Stimulated activated memory B cell treated with anti-CD40 and anti-IgM and Interleukin-4, amounts not matched to agents 10 μg/mL and 1 μg/mL and 100 μg/mL, for 72 hours (primary cell): ENCODE results near the gene EXOC3.
"Not testable (repeated sequence)": the region's sequence is repeated elsewhere in the genome, so short reads cannot be mapped to it uniquely, and the experiment has no call there.

ENCODE experiments used
- ATAC-seq: fragments of 150-1000 bp; cut with Tn5 transposase; 2 replicates; pipeline ENCODE4 v1.10.0; 2021
- H3K27ac Mint-ChIP-seq: one replicate; pipeline ENCODE4 v1.8.0; 2022; ENCODE audit warnings: mild to moderate bottlenecking, mixed read lengths
- H3K27me3 Mint-ChIP-seq: one replicate; pipeline ENCODE4 v1.8.0; 2022; ENCODE audit warnings: mixed read lengths
- H3K36me3 Mint-ChIP-seq: one replicate; pipeline ENCODE4 v1.8.0; 2022; ENCODE audit warnings: mixed read lengths
- H3K4me1 Mint-ChIP-seq: one replicate; pipeline ENCODE4 v1.8.0; 2022; ENCODE audit warnings: mixed read lengths
- H3K4me3 Mint-ChIP-seq: one replicate; pipeline ENCODE4 v1.8.0; 2022; ENCODE audit warnings: mild to moderate bottlenecking, moderate library complexity, mixed read lengths
- H3K9me3 Mint-ChIP-seq: one replicate; pipeline ENCODE4 v1.8.0; 2022; ENCODE audit warnings: mixed read lengths

The EXOC3 gene

DNA sequence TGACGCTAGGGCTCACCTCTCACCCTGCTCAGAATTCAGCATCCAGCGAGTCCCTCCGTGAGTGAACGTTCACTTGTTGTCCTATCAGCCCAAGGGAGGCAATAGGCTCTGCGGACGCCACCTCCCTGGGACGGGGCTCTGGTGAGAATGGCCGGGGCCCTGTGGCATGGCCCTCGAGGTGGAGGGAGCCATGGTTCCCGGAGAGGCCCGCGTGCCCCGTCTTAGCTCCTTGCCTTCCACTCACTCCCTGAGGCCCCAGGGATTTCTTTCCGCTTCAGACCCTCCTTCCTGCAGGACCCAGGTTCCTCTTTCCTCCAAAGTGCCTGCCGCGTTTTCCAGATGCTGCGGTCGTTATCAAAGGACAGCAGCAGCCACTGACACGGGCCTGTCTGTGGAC lies 21.5 kb downstream of the EXOC3 start:
- H3K27ac Mint-ChIP-seq, result peak overlapping the region; percentile 28
- peaks cover 84% of the 10 kb centered on the region for H3K36me3 Mint-ChIP-seq
- no peaks in the 10 kb centered on the region for H3K9me3 Mint-ChIP-seq
- H3K4me1 Mint-ChIP-seq, result peaks cover 52% of the 10 kb centered on the region
- H3K4me3 Mint-ChIP-seq, result no peak overlapping the region
- H3K27me3 Mint-ChIP-seq, result no peaks in the 10 kb centered on the region
- ATAC-seq, result peak; percentile 2

DNA sequence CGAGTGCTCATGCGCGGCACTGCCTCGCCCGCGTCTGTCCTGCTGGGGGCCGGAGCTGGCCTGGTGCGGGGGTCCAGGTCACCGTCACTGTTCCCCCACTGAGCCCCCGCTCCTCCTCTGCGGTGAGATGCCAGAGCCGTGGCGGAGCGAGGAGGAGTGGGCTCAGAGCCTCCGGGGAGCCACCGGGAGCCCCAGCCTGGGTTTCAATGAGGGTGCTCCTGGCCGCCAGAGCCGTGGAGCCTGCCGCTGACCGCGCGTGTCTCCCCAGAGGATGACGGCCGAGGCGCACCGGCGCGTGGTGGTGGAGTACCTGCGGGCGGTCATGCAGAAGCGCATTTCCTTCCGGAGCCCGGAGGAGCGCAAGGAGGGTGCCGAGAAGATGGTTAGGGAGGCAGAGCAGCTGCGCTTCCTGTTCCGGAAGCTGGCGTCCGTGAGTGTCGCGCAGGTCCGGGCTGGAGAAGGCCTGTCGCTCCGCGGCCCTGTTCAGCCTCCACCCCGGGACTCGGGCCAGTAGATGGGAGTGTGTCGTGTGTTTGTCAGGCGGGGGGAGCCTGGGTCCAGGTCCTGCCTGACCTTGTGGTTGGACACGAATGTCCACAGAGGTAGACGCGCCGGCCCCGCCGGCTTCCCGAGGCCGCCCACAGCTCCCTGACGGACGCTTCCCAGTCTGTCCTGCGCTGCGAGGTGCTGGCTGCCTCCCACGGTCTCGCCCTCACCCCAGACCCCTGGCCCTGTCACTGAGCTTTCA lies 22.0 kb downstream of the EXOC3 start:
- peaks cover 52% of the 10 kb centered on the region for H3K4me1 Mint-ChIP-seq
- peak overlapping the region; percentile 28 for H3K27ac Mint-ChIP-seq
- H3K4me3 Mint-ChIP-seq, result no peak overlapping the region
- peaks cover 84% of the 10 kb centered on the region for H3K36me3 Mint-ChIP-seq
- H3K27me3 Mint-ChIP-seq, result no peaks in the 10 kb centered on the region
- H3K9me3 Mint-ChIP-seq, result no peaks in the 10 kb centered on the region
- no peak for ATAC-seq

DNA sequence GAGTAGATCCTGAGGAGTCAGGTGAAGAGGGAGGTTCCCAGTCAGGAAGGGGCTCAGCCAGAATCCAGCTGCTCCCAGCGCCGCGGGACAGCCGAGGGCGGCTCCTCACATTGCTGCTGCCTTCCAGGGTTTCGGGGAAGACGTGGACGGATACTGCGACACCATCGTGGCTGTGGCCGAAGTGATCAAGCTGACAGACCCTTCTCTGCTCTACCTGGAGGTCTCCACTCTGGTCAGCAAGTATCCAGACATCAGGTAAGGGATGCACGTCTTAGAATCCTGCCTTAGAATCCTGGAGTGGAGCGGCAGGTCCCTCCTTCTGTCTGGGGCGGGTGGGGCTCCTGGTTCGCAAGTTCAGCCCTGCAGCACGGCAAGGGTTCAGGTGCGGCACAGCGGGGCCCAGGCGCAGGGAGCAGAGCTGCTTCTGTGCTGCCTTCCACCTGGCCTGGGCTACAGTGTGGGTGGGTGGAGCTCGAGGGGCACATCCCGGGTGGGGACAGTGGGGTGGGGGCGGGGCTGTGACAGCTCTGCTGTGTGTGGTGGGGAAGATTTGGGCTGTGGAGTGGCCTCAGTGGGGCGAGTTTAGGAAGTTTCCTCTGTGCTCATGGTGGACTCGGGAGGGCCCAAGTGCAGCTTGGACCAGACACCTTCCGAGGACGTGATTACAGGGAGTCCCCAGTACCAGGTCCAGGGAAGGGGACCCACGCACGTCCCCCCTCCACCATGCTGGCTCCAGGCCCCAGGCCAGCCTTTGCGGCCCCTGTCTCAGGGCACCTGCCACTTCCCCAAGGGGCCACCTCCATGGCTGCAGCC lies 22.8 kb downstream of the EXOC3 start:
- H3K4me1 Mint-ChIP-seq, result peaks cover 51% of the 10 kb centered on the region
- no peak for ATAC-seq
- peaks cover 83% of the 10 kb centered on the region for H3K36me3 Mint-ChIP-seq
- H3K27me3 Mint-ChIP-seq, result no peaks in the 10 kb centered on the region
- no peak overlapping the region for H3K27ac Mint-ChIP-seq
- no peak overlapping the region for H3K4me3 Mint-ChIP-seq
- no peaks in the 10 kb centered on the region for H3K9me3 Mint-ChIP-seq

DNA sequence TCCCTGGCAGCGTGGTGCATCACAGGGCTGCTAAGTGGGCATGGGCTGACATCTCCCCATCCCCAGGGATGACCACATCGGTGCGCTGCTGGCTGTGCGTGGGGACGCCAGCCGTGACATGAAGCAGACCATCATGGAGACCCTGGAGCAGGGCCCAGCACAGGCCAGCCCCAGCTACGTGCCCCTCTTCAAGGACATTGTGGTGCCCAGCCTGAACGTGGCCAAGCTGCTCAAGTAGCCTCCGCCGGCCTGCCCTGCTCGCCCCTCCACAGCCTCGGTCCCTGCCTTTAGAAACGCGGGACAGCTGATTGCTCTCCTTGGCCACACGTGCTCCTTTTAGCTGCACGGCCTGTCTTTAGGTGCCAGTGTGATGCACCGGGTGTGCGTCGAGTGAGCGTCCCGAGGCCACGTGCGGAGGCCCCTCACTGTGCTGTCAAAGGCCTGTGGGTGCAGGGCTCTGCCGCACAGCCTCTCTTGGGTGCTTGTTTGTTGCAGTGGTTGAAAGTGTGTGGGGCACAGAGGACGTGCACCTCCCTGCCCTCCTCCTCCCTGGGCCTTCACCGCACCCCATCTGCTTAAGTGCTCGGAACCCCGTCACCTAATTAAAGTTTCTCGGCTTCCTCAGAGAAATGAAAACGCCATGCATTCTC lies 23.8 kb downstream of the EXOC3 start:
- no peaks in the 10 kb centered on the region for H3K27me3 Mint-ChIP-seq
- H3K9me3 Mint-ChIP-seq, result no peaks in the 10 kb centered on the region
- H3K4me3 Mint-ChIP-seq, result no peak overlapping the region
- H3K36me3 Mint-ChIP-seq, result peaks cover 87% of the 10 kb centered on the region
- peaks cover 56% of the 10 kb centered on the region for H3K4me1 Mint-ChIP-seq
- H3K27ac Mint-ChIP-seq, result no peak overlapping the region
- no peak for ATAC-seq

DNA sequence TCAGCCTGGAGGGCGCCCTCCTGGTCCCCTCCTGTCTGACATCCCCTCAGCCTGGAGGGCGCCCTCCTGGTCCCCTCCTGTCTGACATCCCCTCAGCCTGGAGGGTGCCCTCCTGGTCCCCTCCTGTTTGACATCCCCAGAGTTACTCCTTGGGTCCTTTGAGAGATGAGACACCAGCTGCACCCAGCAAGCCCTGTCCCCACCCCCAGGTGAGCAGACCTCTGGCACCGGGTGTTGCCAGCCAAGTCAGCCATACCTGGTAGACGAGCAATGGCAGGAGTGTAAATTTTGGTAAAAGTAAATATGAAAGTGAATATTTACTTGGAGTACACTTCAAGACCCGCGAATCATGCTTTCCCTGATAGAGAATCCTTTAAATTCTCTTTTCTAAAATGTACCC lies 25.4 kb downstream of the EXOC3 start:
- H3K27me3 Mint-ChIP-seq, result no peaks in the 10 kb centered on the region
- H3K4me3 Mint-ChIP-seq, result no peak overlapping the region
- peaks cover 55% of the 10 kb centered on the region for H3K4me1 Mint-ChIP-seq
- no peaks in the 10 kb centered on the region for H3K9me3 Mint-ChIP-seq
- no peak overlapping the region for H3K27ac Mint-ChIP-seq
- ATAC-seq, result no peak
- peaks cover 74% of the 10 kb centered on the region for H3K36me3 Mint-ChIP-seq

DNA sequence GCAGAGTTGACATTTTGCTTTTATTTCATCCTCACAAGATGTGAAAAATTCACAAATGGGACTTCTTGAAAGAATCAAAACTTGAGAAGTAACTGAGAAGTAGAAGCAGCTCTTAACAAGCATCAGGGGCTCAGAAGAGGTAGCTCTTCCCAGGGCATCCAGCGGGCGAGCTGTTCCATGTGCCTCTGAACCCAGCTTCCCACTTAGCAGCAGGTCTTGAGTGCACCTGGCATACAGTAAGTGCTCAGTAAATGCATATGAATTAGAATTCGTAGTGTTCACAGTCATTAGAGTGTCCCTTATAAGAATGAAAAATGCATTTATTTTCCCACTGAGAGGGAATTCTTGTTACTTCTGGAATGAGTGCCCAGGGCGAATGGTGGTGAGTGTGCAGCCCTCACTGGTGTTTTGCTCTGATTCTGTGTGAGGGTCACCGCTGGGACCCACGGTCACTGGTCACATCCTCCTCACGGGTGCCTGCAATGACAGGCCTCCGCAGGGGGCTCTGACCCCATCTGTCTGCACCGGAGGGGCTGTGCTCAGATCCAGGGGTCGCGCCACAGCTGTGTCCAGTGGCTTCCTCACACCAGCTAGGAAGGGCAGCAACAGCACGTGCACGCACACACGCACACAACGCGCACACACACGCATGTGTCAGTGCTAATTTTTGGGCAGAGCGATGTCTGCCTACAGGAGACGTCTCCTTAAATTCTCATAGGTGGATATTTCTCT lies 26.9 kb downstream of the EXOC3 start:
- peak overlapping the region; percentile 28 for H3K4me3 Mint-ChIP-seq
- H3K27me3 Mint-ChIP-seq, result peaks cover 15% of the 10 kb centered on the region
- H3K4me1 Mint-ChIP-seq, result peaks cover 51% of the 10 kb centered on the region
- H3K9me3 Mint-ChIP-seq, result no peaks in the 10 kb centered on the region
- H3K27ac Mint-ChIP-seq, result no peak overlapping the region
- ATAC-seq, result no peak
- peaks cover 71% of the 10 kb centered on the region for H3K36me3 Mint-ChIP-seq

DNA sequence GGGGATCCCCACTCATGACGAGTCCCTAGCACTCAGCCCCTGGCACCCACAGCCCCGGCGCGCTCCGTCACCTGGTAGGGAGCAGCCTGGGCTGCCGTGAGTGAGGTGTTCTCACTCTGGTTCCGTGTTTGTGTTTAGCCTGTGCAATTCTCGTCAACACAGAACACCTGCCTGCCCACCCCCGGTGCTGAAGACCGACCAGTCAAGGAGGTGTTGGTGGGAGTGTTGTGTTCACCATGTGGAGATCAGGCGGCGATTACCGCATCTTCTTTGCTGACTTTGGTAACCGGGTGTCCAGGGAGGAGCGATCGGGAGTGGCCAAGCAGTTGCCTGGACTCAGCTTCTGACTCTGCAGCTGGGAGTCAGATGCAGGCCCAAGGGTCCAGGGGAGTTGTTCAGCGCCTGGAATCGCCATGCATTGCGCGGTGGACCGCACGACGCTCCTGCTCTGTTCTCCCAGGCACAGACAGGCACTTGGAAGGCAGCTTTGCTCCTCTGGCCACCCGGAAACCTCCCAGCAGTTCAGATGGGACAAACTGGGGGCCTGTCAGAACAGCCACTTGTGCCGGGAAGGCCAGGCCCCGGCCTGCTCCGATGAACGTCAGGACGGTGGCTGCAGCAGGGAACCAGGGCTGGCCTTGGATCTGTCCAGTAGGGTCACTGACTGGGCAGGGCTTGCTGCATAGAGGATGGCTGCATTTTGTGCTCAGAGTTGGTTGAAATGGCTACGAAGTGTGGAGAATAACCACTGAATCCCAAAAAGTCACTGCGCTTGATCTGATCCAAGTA lies 28.2 kb downstream of the EXOC3 start:
- ATAC-seq, result no peak
- peak overlapping the region; percentile 83 for H3K4me3 Mint-ChIP-seq
- H3K36me3 Mint-ChIP-seq, result peaks cover 70% of the 10 kb centered on the region
- H3K27me3 Mint-ChIP-seq, result peaks cover 27% of the 10 kb centered on the region
- peak overlapping the region; percentile 69 for H3K27ac Mint-ChIP-seq
- peaks cover 53% of the 10 kb centered on the region for H3K4me1 Mint-ChIP-seq
- no peaks in the 10 kb centered on the region for H3K9me3 Mint-ChIP-seq

DNA sequence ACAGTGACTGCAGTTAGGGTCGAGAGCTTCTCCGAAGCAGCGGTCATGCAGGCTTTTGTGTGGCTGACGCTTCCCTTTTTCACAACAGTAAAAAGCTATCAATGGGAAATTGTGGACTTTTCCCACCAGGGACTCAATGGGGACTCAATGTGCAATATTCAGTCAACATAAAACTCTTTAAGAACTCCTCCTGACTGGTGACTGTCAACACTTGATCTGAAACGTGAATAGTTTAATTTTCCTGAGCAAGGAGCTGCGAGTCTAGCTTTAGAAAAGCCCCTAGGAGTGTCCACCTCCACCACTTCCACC lies 28.7 kb downstream of the EXOC3 start:
- no peak for ATAC-seq

DNA sequence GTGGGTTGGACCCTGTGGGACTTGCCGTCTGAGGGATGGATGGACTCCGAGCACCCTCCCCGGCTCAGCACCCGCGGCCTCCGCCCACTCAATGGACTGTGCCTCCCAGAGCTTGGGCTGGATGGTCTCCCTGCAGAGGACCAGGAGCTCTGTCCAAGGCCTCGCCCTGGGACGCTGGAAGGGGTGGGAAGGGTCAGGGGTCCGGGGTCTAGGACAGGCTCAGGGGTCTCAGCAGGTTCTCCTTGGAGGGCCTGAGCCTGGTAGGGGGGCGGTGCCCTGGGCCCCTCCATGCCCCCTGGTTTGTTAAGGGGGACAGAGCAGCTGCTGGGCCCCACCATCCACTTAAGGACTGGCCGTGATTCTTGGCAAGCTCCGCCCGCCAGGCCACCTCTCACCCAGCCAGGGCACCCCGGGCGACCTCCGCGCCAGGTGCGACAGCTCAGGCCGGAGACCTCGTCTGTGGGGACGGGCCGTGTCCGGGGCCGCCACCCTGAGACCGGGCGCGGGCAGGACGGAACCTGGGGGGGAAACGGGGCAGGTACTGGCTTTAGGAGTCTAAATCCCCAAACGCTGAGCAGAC lies 29.2 kb downstream of the EXOC3 start:
- Mint-ChIP-seq H3K36me3 (peaks cover 70% of the 10 kb centered on the region), H3K27me3 (peaks cover 37% of the 10 kb centered on the region), H3K4me1 (peaks cover 62% of the 10 kb centered on the region), H3K9me3 (no peaks in the 10 kb centered on the region), H3K27ac (peak overlapping the region; percentile 69), H3K4me3 (peak overlapping the region; percentile 83)
- peak; percentile 28 for ATAC-seq

More for the DNA sequence above, 28.7 kb downstream of the EXOC3 start:
- Mint-ChIP-seq H3K27me3 (peaks cover 33% of the 10 kb centered on the region), H3K27ac (peak overlapping the region; percentile 69), H3K4me1 (peaks cover 57% of the 10 kb centered on the region), H3K36me3 (peaks cover 70% of the 10 kb centered on the region), H3K9me3 (no peaks in the 10 kb centered on the region), H3K4me3 (peak overlapping the region; percentile 83)

DNA sequence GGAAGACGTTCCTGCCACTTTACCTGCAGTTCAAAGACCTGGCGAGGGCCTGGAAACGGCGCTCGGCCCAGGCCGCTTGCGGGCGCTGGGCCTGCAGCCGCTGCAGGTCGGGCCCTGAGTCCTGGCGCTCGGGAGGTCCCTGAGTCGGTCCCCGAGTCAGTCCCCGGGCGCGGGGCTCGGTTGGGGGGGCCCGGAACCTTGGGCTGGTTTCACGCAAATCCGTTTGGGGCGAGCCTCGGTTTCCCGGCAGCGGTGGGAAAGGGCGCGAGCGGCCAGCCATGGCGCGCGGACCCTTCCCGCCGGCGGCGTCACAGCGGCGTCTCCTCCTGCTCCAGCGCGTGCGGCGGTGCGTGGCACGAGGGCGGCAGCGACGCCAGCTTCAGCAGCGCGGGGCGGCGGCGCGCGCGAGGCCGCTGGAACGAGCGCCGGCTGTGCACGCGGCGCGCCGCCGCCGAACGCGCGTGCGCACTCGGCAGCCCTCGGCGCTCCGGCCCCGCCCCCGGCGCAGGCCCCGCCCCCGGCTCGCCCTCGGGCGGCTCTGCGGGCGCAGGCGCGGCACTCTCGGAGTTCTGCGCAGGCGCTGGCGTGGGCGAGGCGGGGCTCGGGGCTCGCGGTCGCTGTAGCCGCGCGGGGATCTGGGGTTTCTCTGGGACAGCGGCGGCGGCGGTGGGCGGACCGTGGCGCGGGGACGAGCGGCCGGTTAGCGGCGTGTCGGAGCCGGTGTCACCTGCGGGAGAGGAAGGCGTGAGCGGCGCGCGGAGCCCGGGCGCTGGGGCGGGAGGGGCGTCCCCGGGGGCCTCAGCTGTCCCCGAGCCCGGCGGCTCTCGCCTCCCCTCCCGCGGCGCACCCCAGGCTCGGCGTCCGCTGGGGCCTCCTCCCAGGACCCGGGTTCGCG lies 29.9 kb downstream of the EXOC3 start:
- H3K27ac Mint-ChIP-seq, result peak overlapping the region; percentile 69
- peaks cover 77% of the 10 kb centered on the region for H3K36me3 Mint-ChIP-seq
- peaks cover 65% of the 10 kb centered on the region for H3K4me1 Mint-ChIP-seq
- H3K27me3 Mint-ChIP-seq, result peaks cover 45% of the 10 kb centered on the region
- H3K9me3 Mint-ChIP-seq, result no peaks in the 10 kb centered on the region
- peak overlapping the region; percentile 85 for H3K4me3 Mint-ChIP-seq
- ATAC-seq, result peak; percentile 86

DNA sequence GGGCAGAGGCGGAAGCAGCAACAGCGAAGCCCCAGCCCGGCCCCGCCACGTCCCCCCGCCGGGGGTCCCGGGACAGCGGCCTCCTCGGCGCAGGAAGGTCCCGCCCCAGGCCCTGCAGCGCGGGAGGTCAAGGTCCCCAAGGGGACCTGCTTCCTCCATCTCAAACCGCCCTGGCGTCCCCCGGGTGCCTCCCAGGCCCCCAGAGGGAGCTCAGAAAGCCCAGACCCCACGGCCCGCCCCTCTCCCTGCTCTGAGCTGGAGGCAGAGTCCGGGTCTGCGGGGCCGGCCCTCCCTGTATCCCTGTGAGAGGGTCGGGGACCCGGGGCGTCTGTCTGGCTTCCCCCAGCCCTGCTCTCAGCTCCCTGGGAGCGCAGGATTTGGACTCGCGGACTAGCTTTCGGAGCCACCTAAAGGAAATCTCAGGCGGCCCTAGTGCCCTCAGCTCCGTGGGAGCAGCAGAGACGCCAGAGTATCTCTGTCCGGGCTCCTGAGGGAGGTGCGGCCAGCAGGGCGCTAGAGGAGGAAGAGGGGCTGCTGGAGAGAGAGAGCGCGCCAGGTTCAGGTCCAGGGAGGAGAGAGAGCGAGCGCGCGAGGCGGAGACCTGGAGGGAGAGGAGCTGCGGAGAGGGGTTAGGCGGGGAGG lies 30.7 kb downstream of the EXOC3 start:
- no peaks in the 10 kb centered on the region for H3K9me3 Mint-ChIP-seq
- peaks cover 65% of the 10 kb centered on the region for H3K4me1 Mint-ChIP-seq
- ATAC-seq, result peak; percentile 55
- peak overlapping the region; percentile 69 for H3K27ac Mint-ChIP-seq
- H3K27me3 Mint-ChIP-seq, result peaks cover 52% of the 10 kb centered on the region
- peaks cover 74% of the 10 kb centered on the region for H3K36me3 Mint-ChIP-seq
- H3K4me3 Mint-ChIP-seq, result peak overlapping the region; percentile 85

DNA sequence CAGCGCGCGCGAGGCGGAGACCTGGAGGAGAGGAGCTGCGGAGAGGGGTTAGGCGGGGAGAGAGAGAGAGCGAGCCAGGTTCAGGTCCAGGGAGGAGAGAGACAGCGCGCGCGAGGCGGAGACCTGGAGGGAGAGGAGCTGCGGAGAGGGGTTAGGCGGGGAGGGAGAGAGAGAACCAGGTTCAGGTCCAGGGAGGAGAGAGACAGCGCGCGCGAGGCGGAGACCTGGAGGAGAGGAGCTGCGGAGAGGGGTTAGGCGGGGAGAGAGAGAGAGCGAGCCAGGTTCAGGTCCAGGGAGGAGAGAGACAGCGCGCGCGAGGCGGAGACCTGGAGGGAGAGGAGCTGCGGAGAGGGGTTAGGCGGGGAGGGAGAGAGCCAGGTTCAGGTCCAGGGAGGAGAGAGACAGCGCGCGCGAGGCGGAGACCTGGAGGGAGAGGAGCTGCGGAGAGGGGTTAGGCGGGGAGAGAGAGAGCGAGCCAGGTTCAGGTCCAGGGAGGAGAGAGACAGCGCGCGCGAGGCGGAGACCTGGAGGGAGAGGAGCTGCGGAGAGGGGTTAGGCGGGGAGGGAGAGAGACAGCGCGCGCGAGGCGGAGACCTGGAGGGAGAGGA lies 31.4 kb downstream of the EXOC3 start:
- Mint-ChIP-seq H3K36me3 (peaks cover 67% of the 10 kb centered on the region), H3K27ac (peak overlapping the region; percentile 69), H3K27me3 (peaks cover 59% of the 10 kb centered on the region), H3K4me1 (peaks cover 61% of the 10 kb centered on the region), H3K4me3 (peak overlapping the region; percentile 85)
- ATAC-seq, H3K9me3 Mint-ChIP-seq: not testable (repeated sequence)
